KMS-11 (cell line): ENCODE data around the gene PNKP.

Experiments
- H2AFZ ChIP-seq: fragments of 200-600 bp; sonication (generic); 2 replicates; pipeline ENCODE4 v1.6.1; 2016; ENCODE audit warnings: antibody characterized with exemption, mixed run types, low read depth
- H3K27ac ChIP-seq: fragments of 200-600 bp; sonication (generic); 2 replicates; pipeline ENCODE4 v1.6.1; 2016; ENCODE audit warnings: mild to moderate bottlenecking, mixed run types
- H3K27me3 ChIP-seq: fragments of 200-600 bp; sonication (generic); 2 replicates; pipeline ENCODE4 v1.6.1; 2017; ENCODE audit warnings: mild to moderate bottlenecking, low read depth, mixed run types, moderate library complexity; ENCODE audit not compliant: insufficient read depth
- H3K36me3 ChIP-seq: fragments of 200-600 bp; sonication (generic); 2 replicates; pipeline ENCODE4 v1.6.1; 2017; ENCODE audit warnings: mild to moderate bottlenecking, mixed run types; ENCODE audit not compliant: insufficient read depth
- H3K4me1 ChIP-seq: fragments of 200-600 bp; sonication (generic); 2 replicates; pipeline ENCODE4 v1.6.1; 2016; ENCODE audit warnings: mild to moderate bottlenecking, low read depth, mixed run types; ENCODE audit not compliant: poor library complexity, severe bottlenecking
- H3K4me2 ChIP-seq: fragments of 200-600 bp; sonication (generic); 2 replicates; pipeline ENCODE4 v1.7.0; 2016; ENCODE audit warnings: mild to moderate bottlenecking, mixed run types
- H3K4me3 ChIP-seq: fragments of 200-600 bp; sonication (generic); IDR thresholded peaks from 2 replicates; pipeline ENCODE4 v1.6.1; 2017; ENCODE audit warnings: low read depth, low read length, mixed read lengths; ENCODE audit not compliant: insufficient read depth
- H3K79me2 ChIP-seq: fragments of 200-600 bp; sonication (generic); 2 replicates; pipeline ENCODE4 v1.6.1; 2016; ENCODE audit warnings: low read depth, mixed run types; ENCODE audit not compliant: insufficient read depth
- H3K9ac ChIP-seq: fragments of 200-600 bp; sonication (generic); 2 replicates; pipeline ENCODE4 v1.6.1; 2016; ENCODE audit warnings: mild to moderate bottlenecking, mixed run types
- H4K20me1 ChIP-seq: fragments of 200-600 bp; sonication (generic); 2 replicates; pipeline ENCODE4 v1.6.1; 2016; ENCODE audit warnings: mild to moderate bottlenecking, mixed run types; ENCODE audit not compliant: insufficient read depth
- TF ChIP-seq, protein P1 (sequence below): fragments of 200-600 bp; sonication (generic); conservative IDR thresholded peaks from 2 replicates; pipeline ENCODE4 v1.6.1; 2017; ENCODE audit warnings: low read depth, mild to moderate bottlenecking, antibody characterized with exemption, low read length, moderate library complexity, mixed read lengths

Gene PNKP

GRCh38 chr19:49869009-49869483 is 1.7 kb upstream of the PNKP start:
- TF ChIP-seq, protein P1, sequence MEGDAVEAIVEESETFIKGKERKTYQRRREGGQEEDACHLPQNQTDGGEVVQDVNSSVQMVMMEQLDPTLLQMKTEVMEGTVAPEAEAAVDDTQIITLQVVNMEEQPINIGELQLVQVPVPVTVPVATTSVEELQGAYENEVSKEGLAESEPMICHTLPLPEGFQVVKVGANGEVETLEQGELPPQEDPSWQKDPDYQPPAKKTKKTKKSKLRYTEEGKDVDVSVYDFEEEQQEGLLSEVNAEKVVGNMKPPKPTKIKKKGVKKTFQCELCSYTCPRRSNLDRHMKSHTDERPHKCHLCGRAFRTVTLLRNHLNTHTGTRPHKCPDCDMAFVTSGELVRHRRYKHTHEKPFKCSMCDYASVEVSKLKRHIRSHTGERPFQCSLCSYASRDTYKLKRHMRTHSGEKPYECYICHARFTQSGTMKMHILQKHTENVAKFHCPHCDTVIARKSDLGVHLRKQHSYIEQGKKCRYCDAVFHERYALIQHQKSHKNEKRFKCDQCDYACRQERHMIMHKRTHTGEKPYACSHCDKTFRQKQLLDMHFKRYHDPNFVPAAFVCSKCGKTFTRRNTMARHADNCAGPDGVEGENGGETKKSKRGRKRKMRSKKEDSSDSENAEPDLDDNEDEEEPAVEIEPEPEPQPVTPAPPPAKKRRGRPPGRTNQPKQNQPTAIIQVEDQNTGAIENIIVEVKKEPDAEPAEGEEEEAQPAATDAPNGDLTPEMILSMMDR: no peak
- Histone ChIP-seq H3K79me2 (peaks cover 8% of the 10 kb centered on the region; the same call in 1 of the 2 replicates), H4K20me1 (no peaks in the 10 kb centered on the region), H2AFZ (no peak overlapping the region), H3K4me3 (no peak overlapping the region), H3K36me3 (peaks cover 5% of the 10 kb centered on the region; the same call in 1 of the 2 replicates), H3K4me1 (peaks cover 37% of the 10 kb centered on the region), H3K9ac (no peak overlapping the region), H3K27ac (no peak overlapping the region), H3K4me2 (peak overlapping the region; percentile 67), H3K27me3 (no peaks in the 10 kb centered on the region)

GRCh38 chr19:49864890-49865289 is 2.5 kb downstream of the PNKP start:
- TF ChIP-seq, protein P1: no peak
- H3K27ac ChIP-seq: no peak overlapping the region
- H3K4me1 ChIP-seq: peaks cover 26% of the 10 kb centered on the region
- no peaks in the 10 kb centered on the region for H3K27me3 ChIP-seq
- no peak overlapping the region for H3K4me3 ChIP-seq
- H3K9ac ChIP-seq: no peak overlapping the region
- H2AFZ ChIP-seq: no peak overlapping the region
- 0 out of 2 replicates have a peak, but pooled peaks cover 8% of the 10 kb centered on the region for H3K79me2 ChIP-seq
- no peak overlapping the region for H3K4me2 ChIP-seq
- H4K20me1 ChIP-seq: no peaks in the 10 kb centered on the region
- peaks cover 5% of the 10 kb centered on the region; the same call in 1 of the 2 replicates for H3K36me3 ChIP-seq

GRCh38 chr19:49863935-49864320 is 3.4 kb downstream of the PNKP start:
- 0 out of 2 replicates have a peak, but pooled peaks cover 8% of the 10 kb centered on the region for H3K79me2 ChIP-seq
- no peak overlapping the region for H3K4me2 ChIP-seq
- peaks cover 23% of the 10 kb centered on the region for H3K4me1 ChIP-seq
- H3K4me3 ChIP-seq: no peak overlapping the region
- TF ChIP-seq, protein P1: no peak
- H3K9ac ChIP-seq: no peak overlapping the region
- H3K27ac ChIP-seq: no peak overlapping the region
- H4K20me1 ChIP-seq: no peaks in the 10 kb centered on the region
- H3K27me3 ChIP-seq: no peaks in the 10 kb centered on the region
- H2AFZ ChIP-seq: no peak overlapping the region
- H3K36me3 ChIP-seq: peaks cover 5% of the 10 kb centered on the region; the same call in 1 of the 2 replicates

GRCh38 chr19:49863254-49863934 is 4.0 kb downstream of the PNKP start:
- no peaks in the 10 kb centered on the region for H4K20me1 ChIP-seq
- H3K27me3 ChIP-seq: no peaks in the 10 kb centered on the region
- H3K4me3 ChIP-seq: no peak overlapping the region
- no peak overlapping the region for H3K27ac ChIP-seq
- H3K4me1 ChIP-seq: peaks cover 18% of the 10 kb centered on the region
- 0 out of 2 replicates have a peak, but pooled peaks cover 8% of the 10 kb centered on the region for H3K79me2 ChIP-seq
- H3K9ac ChIP-seq: no peak overlapping the region
- H2AFZ ChIP-seq: no peak overlapping the region
- H3K36me3 ChIP-seq: peaks cover 5% of the 10 kb centered on the region; the same call in 1 of the 2 replicates
- H3K4me2 ChIP-seq: no peak overlapping the region
- TF ChIP-seq, protein P1: no peak
